Gastroesophageal sphincter (tissue), 3 donors: ENCODE measurements around the gene MGST1.

Source experiments
- POLR2A ChIP-seq, 2 donors: fragments of 450-650 bp; IDR thresholded peaks; one replicate each; pipeline ENCODE4 v1.6.1; 2017; ENCODE audit warnings: antibody characterized with exemption in 2 of 2, mild to moderate bottlenecking in 2 of 2, moderate library complexity in 1 of 2
- POLR2AphosphoS5 ChIP-seq: sonication (generic); formaldehyde crosslinking; IDR thresholded peaks from one replicate; pipeline ENCODE4 v1.6.1; 2017; ENCODE audit warnings: antibody characterized with exemption
- TF ChIP-seq, protein P1 (sequence below), 4 experiments: fragments of 200-600 bp in 2 of 4; fragments of 450-650 bp in 2 of 4; sonication (generic) in 1 of 4; IDR thresholded peaks; one replicate each; pipeline ENCODE4 v1.5.1; 2017 to 2019; ENCODE audit warnings: antibody characterized with exemption in 4 of 4, mild to moderate bottlenecking in 2 of 4, moderate library complexity in 2 of 4

DNA sequence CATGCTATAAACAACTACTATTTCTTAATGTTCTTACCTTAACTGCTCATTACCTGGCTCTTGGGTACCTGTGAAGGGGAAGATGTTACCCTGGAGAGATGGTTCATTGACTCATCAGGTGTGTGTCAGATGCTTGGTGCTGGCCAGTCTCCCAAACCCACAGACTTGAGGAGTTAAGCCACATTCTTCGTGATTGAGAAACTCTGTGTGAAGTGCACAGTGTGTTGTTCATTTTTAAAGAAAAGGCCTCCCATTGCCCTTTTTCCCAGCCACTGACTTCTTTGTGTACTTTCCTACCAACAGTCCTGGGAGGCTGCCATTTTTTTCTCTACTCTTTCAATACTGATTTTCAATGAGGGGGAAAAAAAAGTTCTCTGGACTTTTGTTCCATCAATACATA lies 3.2 kb downstream of the MGST1 start:
- TF ChIP-seq POLR2AphosphoS5 (no peak), POLR2A (IDR thresholded peaks at IDR 0.05) (no peak)
- TF ChIP-seq, protein P1, sequence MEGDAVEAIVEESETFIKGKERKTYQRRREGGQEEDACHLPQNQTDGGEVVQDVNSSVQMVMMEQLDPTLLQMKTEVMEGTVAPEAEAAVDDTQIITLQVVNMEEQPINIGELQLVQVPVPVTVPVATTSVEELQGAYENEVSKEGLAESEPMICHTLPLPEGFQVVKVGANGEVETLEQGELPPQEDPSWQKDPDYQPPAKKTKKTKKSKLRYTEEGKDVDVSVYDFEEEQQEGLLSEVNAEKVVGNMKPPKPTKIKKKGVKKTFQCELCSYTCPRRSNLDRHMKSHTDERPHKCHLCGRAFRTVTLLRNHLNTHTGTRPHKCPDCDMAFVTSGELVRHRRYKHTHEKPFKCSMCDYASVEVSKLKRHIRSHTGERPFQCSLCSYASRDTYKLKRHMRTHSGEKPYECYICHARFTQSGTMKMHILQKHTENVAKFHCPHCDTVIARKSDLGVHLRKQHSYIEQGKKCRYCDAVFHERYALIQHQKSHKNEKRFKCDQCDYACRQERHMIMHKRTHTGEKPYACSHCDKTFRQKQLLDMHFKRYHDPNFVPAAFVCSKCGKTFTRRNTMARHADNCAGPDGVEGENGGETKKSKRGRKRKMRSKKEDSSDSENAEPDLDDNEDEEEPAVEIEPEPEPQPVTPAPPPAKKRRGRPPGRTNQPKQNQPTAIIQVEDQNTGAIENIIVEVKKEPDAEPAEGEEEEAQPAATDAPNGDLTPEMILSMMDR (IDR thresholded peaks at IDR 0.05) = no peak
